Measurements from ENCODE around the gene NMT1. TPM values are rescaled to one million over a fixed set of nuclear protein-coding genes. Genes with fewer than 3 reads are reported as not detected.
A peak's percentile ranks its signal among the peaks of the same experiment; 100 is the strongest.

Gene NMT1
- polyA plus RNA-seq, 1 of the 3 experiments (the other 2 are of a cell fraction) = 30.1 TPM

DNA sequence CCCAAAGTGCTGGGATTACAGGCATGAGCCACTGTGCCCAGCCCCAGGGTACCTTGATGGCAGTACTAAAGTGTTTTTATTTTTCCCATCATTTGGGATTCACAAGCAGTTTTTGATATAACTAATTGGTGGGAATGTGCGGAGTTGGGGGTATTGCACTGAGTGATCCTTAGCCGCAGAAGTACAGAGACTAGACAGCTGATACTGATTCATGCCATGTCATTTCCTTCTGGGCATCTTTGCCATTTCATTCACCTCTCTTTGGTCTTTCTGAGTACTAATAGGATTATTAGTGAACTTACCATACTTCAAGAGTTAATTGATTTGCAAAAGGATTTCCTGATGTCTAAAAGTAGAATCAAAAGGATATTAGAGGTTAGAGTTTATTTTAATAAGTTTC is 9.7 kb downstream of the NMT1 start:
- Histone ChIP-seq H3K9me3 (no peaks in the 10 kb centered on the region), H3K9me2 (no peaks in the 10 kb centered on the region), H3K79me2 (ENCODE audit: insufficient read depth) (peaks cover 99% of the 10 kb centered on the region), H3K36me3 (replicated peaks in 1 of 2; ENCODE audit: control insufficient read depth in 1 of 2, insufficient read depth in 2 of 2, low read length in 1 of 2) (peaks cover 9 to 29% of the 10 kb centered on the region in 2 experiments), H3K27me3 (ENCODE audit: insufficient read depth) (no peaks in the 10 kb centered on the region), H3K9ac (no peak overlapping the region), H3K4me2 (no peak overlapping the region), H3K4me1 (ENCODE audit: control insufficient read depth in 1 of 2, insufficient read depth in 2 of 2, low read depth in 1 of 2, low read length in 1 of 2) (peaks cover 2 to 3% of the 10 kb centered on the region in 2 experiments; a peak in 2 of 4 replicates), H3K4me3 (ENCODE audit: low read depth in 2 of 2, low read length in 1 of 2) (no peak overlapping the region), H3F3A (replicated peaks; ENCODE audit: insufficient read depth) (peaks cover 7% of the 10 kb centered on the region), H3K27ac (ENCODE audit: low read depth in 2 of 2, low read length in 1 of 2) (peak overlapping the region in 1 of 2 experiments; percentile 33; a peak in 1 of 4 replicates), H2AFZ (ENCODE audit: low read depth) (no peak overlapping the region), H4K20me1 (ENCODE audit: insufficient read depth) (peaks cover 11% of the 10 kb centered on the region; the same call in 1 of the 2 replicates)
- no peak for TF ChIP-seq TCF12 (IDR thresholded peaks at IDR 0.05)
- no peak for TF ChIP-seq EP300 (IDR thresholded peaks at IDR 0.05; ENCODE audit: borderline replicate concordance in 1 of 2, low read depth in 1 of 2, low read length in 1 of 2)
- TF ChIP-seq, protein P1, sequence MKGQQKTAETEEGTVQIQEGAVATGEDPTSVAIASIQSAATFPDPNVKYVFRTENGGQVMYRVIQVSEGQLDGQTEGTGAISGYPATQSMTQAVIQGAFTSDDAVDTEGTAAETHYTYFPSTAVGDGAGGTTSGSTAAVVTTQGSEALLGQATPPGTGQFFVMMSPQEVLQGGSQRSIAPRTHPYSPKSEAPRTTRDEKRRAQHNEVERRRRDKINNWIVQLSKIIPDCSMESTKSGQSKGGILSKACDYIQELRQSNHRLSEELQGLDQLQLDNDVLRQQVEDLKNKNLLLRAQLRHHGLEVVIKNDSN (IDR thresholded peaks at IDR 0.05; ENCODE audit: borderline replicate concordance, low read depth) = no peak
- no peak for TF ChIP-seq FOXM1 (IDR thresholded peaks at IDR 0.05; ENCODE audit: low read depth)
- no peak for TF ChIP-seq NFIC (IDR thresholded peaks at IDR 0.05; ENCODE audit: borderline replicate concordance)
- TF ChIP-seq YY1 (IDR thresholded peaks at IDR 0.05; ENCODE audit: low read depth) = no peak
- TF ChIP-seq NRF1 (IDR thresholded peaks at IDR 0.05; ENCODE audit: low read depth, low read length) = no peak
- TF ChIP-seq MXI1 (IDR thresholded peaks at IDR 0.05; ENCODE audit: low read depth, low read length) = no peak
- TF ChIP-seq RFX5 (IDR thresholded peaks at IDR 0.05; ENCODE audit: low read length) = no peak
- TF ChIP-seq RAD21 (IDR thresholded peaks at IDR 0.05; ENCODE audit: low read length) = no peak
- TF ChIP-seq, protein P2, sequence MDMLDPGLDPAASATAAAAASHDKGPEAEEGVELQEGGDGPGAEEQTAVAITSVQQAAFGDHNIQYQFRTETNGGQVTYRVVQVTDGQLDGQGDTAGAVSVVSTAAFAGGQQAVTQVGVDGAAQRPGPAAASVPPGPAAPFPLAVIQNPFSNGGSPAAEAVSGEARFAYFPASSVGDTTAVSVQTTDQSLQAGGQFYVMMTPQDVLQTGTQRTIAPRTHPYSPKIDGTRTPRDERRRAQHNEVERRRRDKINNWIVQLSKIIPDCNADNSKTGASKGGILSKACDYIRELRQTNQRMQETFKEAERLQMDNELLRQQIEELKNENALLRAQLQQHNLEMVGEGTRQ (IDR thresholded peaks at IDR 0.05; ENCODE audit: borderline replicate concordance, low read depth, low read length) = no peak
- TF ChIP-seq POLR2AphosphoS5 (IDR thresholded peaks at IDR 0.05; ENCODE audit: low read depth, low read length) = no peak
- TF ChIP-seq, protein P3, sequence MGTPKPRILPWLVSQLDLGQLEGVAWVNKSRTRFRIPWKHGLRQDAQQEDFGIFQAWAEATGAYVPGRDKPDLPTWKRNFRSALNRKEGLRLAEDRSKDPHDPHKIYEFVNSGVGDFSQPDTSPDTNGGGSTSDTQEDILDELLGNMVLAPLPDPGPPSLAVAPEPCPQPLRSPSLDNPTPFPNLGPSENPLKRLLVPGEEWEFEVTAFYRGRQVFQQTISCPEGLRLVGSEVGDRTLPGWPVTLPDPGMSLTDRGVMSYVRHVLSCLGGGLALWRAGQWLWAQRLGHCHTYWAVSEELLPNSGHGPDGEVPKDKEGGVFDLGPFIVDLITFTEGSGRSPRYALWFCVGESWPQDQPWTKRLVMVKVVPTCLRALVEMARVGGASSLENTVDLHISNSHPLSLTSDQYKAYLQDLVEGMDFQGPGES (IDR thresholded peaks at IDR 0.05; ENCODE audit: low read depth, low read length) = no peak
- TF ChIP-seq, protein P4, sequence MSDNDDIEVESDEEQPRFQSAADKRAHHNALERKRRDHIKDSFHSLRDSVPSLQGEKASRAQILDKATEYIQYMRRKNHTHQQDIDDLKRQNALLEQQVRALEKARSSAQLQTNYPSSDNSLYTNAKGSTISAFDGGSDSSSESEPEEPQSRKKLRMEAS (IDR thresholded peaks at IDR 0.05; ENCODE audit: low read depth) = no peak
- TF ChIP-seq TAF1 (IDR thresholded peaks at IDR 0.05; ENCODE audit: borderline replicate concordance, low read depth, low read length) = no peak
- TF ChIP-seq, protein P5, sequence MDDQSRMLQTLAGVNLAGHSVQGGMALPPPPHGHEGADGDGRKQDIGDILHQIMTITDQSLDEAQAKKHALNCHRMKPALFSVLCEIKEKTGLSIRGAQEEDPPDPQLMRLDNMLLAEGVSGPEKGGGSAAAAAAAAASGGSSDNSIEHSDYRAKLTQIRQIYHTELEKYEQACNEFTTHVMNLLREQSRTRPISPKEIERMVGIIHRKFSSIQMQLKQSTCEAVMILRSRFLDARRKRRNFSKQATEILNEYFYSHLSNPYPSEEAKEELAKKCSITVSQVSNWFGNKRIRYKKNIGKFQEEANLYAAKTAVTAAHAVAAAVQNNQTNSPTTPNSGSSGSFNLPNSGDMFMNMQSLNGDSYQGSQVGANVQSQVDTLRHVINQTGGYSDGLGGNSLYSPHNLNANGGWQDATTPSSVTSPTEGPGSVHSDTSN (IDR thresholded peaks at IDR 0.05) = no peak
- POLR2A ChIA-PET = no interaction called here
- WGBS (ENCODE audit: low lambda C conversion rate) = 62% methylated on average over 2 of the region's 2 CpGs
- CTCF ChIA-PET = interaction anchor here (1.2 to 1.6 kb wide), 2 partner anchors 28 to 62 kb away, joined by 4 to 5 read pairs; no protein-coding TSS in a partner anchor
- no peak for DNase-seq

All from SK-N-SH (cell line).